GM12878 (cell line): ENCODE results near the gene SLC9C2. TPM values are rescaled to one million over a fixed set of nuclear protein-coding genes. Genes with fewer than 3 reads are reported as not detected.
"Not testable (repeated sequence)": the region's sequence is repeated elsewhere in the genome, so short reads cannot be mapped to it uniquely, and the experiment has no call there.

Source experiments
- ATAC-seq: fragments of 200-7000 bp; cut with Tn5 transposase; 3 replicates; pipeline ENCODE4 v1.9.1; 2020; ENCODE audit warnings: mild to moderate bottlenecking, moderate library complexity
- BruUV-seq: library from RNA; stranded (reverse); fragments of 400-500 nt; replicated peaks from 2 replicates; lab custom pipeline; 2021; lab: Mats Ljungman, UMichigan
- CTCF ChIA-PET: fragments of 300-600 bp; sonication (Branson Sonifier 250); formaldehyde crosslinking; extraction: SDS; loops from one replicate; lab custom pipeline; 2021; ENCODE audit warnings: inconsistent platforms; lab: Yijun Ruan, JAX
- POLR2A ChIA-PET: fragments of 350-600 bp; formaldehyde crosslinking; extraction: SDS; loops from one replicate; lab custom pipeline; 2021; ENCODE audit warnings: inconsistent platforms; lab: Charles Lee
- RAD21 ChIA-PET: fragments of 300-600 bp; sonication (Branson Sonifier 250); formaldehyde crosslinking; loops from one replicate; lab custom pipeline; 2023; ENCODE audit warnings: antibody characterized with exemption; ENCODE audit not compliant: unreplicated experiment; lab: Charles Lee
- SMC1A ChIA-PET: fragments of 300-600 bp; sonication (Branson Sonifier 250); formaldehyde crosslinking; loops from one replicate; lab custom pipeline; 2023; ENCODE audit not compliant: unreplicated experiment, uncharacterized antibody; lab: Charles Lee
- DNase-seq: peaks from one replicate; pipeline ENCODE4 v3.0.0-alpha.2; 2011; ENCODE audit warnings: low read depth, low spot score
- FAIRE-seq: peaks from 3 replicates; lab custom pipeline; 2011; peaks lifted over from hg19 to GRCh38; lab: Jason Lieb, UNC
- H2AFZ ChIP-seq: 2 replicates; pipeline ENCODE4 v1.6.0; 2011; ENCODE audit warnings: low read depth, low read length, control low read depth; ENCODE audit not compliant: control insufficient read depth
- H3K27ac ChIP-seq: 2 replicates; pipeline ENCODE4 v1.5.1; 2011; ENCODE audit warnings: control low read depth; ENCODE audit not compliant: control insufficient read depth, insufficient read depth
- H3K27me3 ChIP-seq, 2 experiments: replicated peaks in 1 of 2; 2 replicates each; pipeline versions ENCODE4 v1.6.0 to v1.6.1; 2011; ENCODE audit warnings: low read length in 1 of 2; ENCODE audit not compliant: control insufficient read depth in 2 of 2, insufficient read depth in 2 of 2
- H3K36me3 ChIP-seq, 2 experiments: 2 replicates each; pipeline ENCODE4 v1.5.1; 2011; ENCODE audit warnings: low read length in 1 of 2; ENCODE audit not compliant: control insufficient read depth in 2 of 2, insufficient read depth in 2 of 2
- H3K4me1 ChIP-seq: 2 replicates; pipeline ENCODE4 v1.6.1; 2011; ENCODE audit warnings: mild to moderate bottlenecking, low read length, moderate library complexity, mixed read lengths; ENCODE audit not compliant: control insufficient read depth, insufficient read depth
- H3K4me2 ChIP-seq: 2 replicates; pipeline ENCODE4 v1.6.0; 2011; ENCODE audit warnings: control low read depth; ENCODE audit not compliant: control insufficient read depth, insufficient read depth
- H3K4me3 ChIP-seq: fragments of 200-600 bp; sonication (generic); 2 replicates; pipeline ENCODE4 v1.5.1; 2016
- H3K79me2 ChIP-seq: 2 replicates; pipeline ENCODE4 v1.6.0; 2011; ENCODE audit warnings: low read length; ENCODE audit not compliant: control insufficient read depth, insufficient read depth
- H3K9ac ChIP-seq: 2 replicates; pipeline ENCODE4 v1.8.0; 2011; ENCODE audit warnings: low read length, control low read depth, mixed read lengths; ENCODE audit not compliant: control insufficient read depth, insufficient read depth
- H3K9me3 ChIP-seq: replicated peaks from 3 replicates; pipeline ENCODE4 v1.5.1; 2011; ENCODE audit warnings: mild to moderate bottlenecking, low read length; ENCODE audit not compliant: control insufficient read depth, insufficient read depth
- H4K20me1 ChIP-seq: 2 replicates; pipeline ENCODE4 v1.6.0; 2011; ENCODE audit not compliant: control insufficient read depth, insufficient read depth
- CEBPZ ChIP-seq: fragments of 150-350 bp; IDR thresholded peaks from 2 replicates; pipeline ENCODE4 v1.6.1; 2016; ENCODE audit warnings: low read depth, low read length
- ZNF687 ChIP-seq: fragments of 450-650 bp; IDR thresholded peaks from 2 replicates; pipeline ENCODE4 v1.6.1; 2017; ENCODE audit warnings: mild to moderate bottlenecking, moderate library complexity
- WGBS: methylation state at CpG from one replicate; pipeline ENCODE4 v1.1.6; 2016; ENCODE audit warnings: low lambda C conversion rate; ENCODE audit not compliant: insufficient replicate concordance, insufficient coverage; ENCODE audit errors: missing lambda C conversion rate; 5-methylcytosine and 5-hydroxymethylcytosine counted together
- in situ Hi-C: fragments of 300-500 bp; cut with MboI; formaldehyde crosslinking; loops from 9 replicates; pipeline ENCODE4 v1.14.3; 2018; ENCODE audit warnings: mixed read lengths
- intact Hi-C: fragments of 100-400 bp; cut with micrococcal nuclease; formaldehyde crosslinking; loops from one replicate; pipeline ENCODE4 v1.14.2; 2022; ENCODE audit not compliant: unreplicated experiment
- polyA plus RNA-seq, 11 experiments: library from polyadenylated mRNA; depleted of rRNA in 4 of 11; unstranded in 6 of 11; stranded (reverse) in 5 of 11; fragments of >200 nt; fragmentation: Nextera tagmentation in 4 of 11; fragmentation: Illumina TruSeq in 1 of 11; extraction: Ambion mirVana in 4 of 11; extraction: Trizol in 1 of 11; gene quantifications; 1 replicate in 1 of 11; 2 replicates in 10 of 11; pipeline versions ENCODE4 v1.2.1 to v1.2.3, GENCODE V29; 2011 to 2016; ENCODE audit warnings: inconsistent platforms in 2 of 11, missing spikeins in 2 of 11, low read depth in 1 of 11
- total RNA-seq, 4 experiments: library from RNA; depleted of rRNA in 3 of 4; stranded (reverse); fragments of >200 nt in 3 of 4; fragmentation: Illumina TruSeq in 1 of 4; extraction: Trizol in 1 of 4; gene quantifications; 2 replicates each; pipeline versions ENCODE4 v1.2.1 to v1.2.3, GENCODE V29; 2013 to 2021

SLC9C2 gene
- total and polyA plus RNA-seq, 10 of the 15 experiments (the other 5 are each of a cell fraction or from before 2014, with no cell fraction given): not detected

- TF ChIP-seq CEBPZ: no peak
- TF ChIP-seq ZNF687: no peak
These were observed 82.1 kb downstream of the SLC9C2 start (continued) for GRCh38 chr1:173520799-173521198.

GRCh38 chr1:173514503-173514902 is 88.4 kb downstream of the SLC9C2 start:
- H3K9ac ChIP-seq, FAIRE-seq, BruUV-seq, in situ Hi-C loops, RAD21 ChIA-PET, H4K20me1 ChIP-seq, DNase-seq, H3K27me3 ChIP-seq, POLR2A ChIA-PET, H2AFZ ChIP-seq, H3K9me3 ChIP-seq, CTCF ChIA-PET, H3K79me2 ChIP-seq, H3K4me2 ChIP-seq, ATAC-seq, H3K4me3 ChIP-seq, intact Hi-C loops, H3K36me3 ChIP-seq, SMC1A ChIA-PET, H3K27ac ChIP-seq, H3K4me1 ChIP-seq: not testable (repeated sequence)
- 48% methylated on average over 1 of the region's 1 CpG for WGBS
